GM12874 (cell line): ENCODE data around the gene NSUN3.

Source experiments
- TF ChIP-seq, protein P1 (sequence below): IDR thresholded peaks from 2 replicates; pipeline ENCODE4 v1.5.1; 2011; ENCODE audit warnings: low read depth, mild to moderate bottlenecking, control low read depth, low read length, moderate library complexity; ENCODE audit not compliant: insufficient read depth

Gene NSUN3

GRCh38 chr3:94071713-94072284, 8.9 kb downstream of the NSUN3 start:
- TF ChIP-seq, protein P1, sequence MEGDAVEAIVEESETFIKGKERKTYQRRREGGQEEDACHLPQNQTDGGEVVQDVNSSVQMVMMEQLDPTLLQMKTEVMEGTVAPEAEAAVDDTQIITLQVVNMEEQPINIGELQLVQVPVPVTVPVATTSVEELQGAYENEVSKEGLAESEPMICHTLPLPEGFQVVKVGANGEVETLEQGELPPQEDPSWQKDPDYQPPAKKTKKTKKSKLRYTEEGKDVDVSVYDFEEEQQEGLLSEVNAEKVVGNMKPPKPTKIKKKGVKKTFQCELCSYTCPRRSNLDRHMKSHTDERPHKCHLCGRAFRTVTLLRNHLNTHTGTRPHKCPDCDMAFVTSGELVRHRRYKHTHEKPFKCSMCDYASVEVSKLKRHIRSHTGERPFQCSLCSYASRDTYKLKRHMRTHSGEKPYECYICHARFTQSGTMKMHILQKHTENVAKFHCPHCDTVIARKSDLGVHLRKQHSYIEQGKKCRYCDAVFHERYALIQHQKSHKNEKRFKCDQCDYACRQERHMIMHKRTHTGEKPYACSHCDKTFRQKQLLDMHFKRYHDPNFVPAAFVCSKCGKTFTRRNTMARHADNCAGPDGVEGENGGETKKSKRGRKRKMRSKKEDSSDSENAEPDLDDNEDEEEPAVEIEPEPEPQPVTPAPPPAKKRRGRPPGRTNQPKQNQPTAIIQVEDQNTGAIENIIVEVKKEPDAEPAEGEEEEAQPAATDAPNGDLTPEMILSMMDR, result no peak

GRCh38 chr3:94076055-94076454, 13.2 kb downstream of the NSUN3 start:
- TF ChIP-seq, protein P1, result no peak

DNA sequence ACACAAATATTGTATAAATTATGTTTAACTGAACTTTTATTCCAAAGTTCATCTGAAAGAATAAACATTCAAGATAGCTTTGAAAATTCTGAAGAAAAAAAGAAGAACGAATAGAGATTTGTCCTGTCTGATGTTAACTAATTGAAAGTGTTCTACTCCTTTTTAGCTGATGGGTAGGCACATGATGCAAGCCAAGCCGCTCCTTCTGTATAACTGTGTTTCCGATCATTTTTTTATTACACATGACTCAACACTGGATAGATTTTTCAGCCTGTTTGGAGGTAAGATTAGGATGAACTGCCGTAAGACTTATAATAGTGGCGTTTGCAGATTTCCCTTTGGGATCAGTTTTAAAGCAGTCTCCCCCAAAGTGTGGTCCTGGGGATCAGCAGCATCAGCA, 19.0 kb downstream of the NSUN3 start:
- TF ChIP-seq, protein P1, result no peak

- TF ChIP-seq, protein P1, result no peak
Measured at GRCh38 chr3:94082391-94082937, 19.6 kb downstream of the NSUN3 start.

DNA sequence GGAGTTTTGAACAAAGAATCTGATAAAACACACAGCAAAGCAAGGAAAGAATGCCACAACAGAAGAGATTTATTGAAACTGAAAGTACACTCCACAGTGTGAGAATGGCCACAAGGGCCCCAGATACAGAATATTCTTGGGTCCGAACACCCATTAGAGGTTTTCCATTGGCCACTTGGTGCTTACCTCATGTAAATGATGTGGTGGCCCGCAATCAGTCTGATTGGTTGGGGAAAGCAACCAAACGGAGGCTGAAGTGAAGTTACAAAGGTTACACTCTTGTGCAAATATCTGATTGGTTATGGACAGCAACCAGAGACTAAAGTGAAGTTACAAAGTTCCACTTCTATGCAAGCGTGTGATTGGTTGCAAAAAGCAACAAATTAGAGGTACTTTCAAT, 20.4 kb downstream of the NSUN3 start:
- TF ChIP-seq, protein P1, result no peak

GRCh38 chr3:94089126-94089525, 26.3 kb downstream of the NSUN3 start:
- TF ChIP-seq, protein P1, result no peak

- TF ChIP-seq, protein P1, result no peak
Measured at GRCh38 chr3:94092086-94092485, 29.2 kb downstream of the NSUN3 start.
